ENCODE measurements around the gene TNNT3.

TNNT3 gene

GRCh38 chr11:1889941-1890855, 29.3 kb upstream of the TNNT3 start:
- Histone ChIP-seq H3K27me3 (ENCODE audit: insufficient read depth, insufficient read length) (peaks cover 13% of the 10 kb centered on the region), H3K36me3 (ENCODE audit: insufficient read depth, insufficient read length, low read length) (no peaks in the 10 kb centered on the region), H3K9me3 (ENCODE audit: insufficient read depth, low read length) (no peaks in the 10 kb centered on the region), H3K4me3 (ENCODE audit: insufficient read length, low read depth) (no peak overlapping the region), H3K4me1 (ENCODE audit: insufficient read depth, insufficient read length) (no peaks in the 10 kb centered on the region), H3K9ac (ENCODE audit: insufficient read length, low read depth) (no peak overlapping the region)
- no peak for DNase-seq (ENCODE audit: low read depth, low spot score)
- TF ChIP-seq ZNF274 (IDR thresholded peaks at IDR 0.05; ENCODE audit: low read depth, low read length), result no peak
- TF ChIP-seq YY1 (IDR thresholded peaks at IDR 0.05; ENCODE audit: insufficient read depth, insufficient read length), result no peak
- TF ChIP-seq SUZ12 (IDR thresholded peaks at IDR 0.05; ENCODE audit: extremely low read depth, insufficient read depth, insufficient read length), result no peak

GRCh38 chr11:1890856-1891830, 28.4 kb upstream of the TNNT3 start:
- TF ChIP-seq ZNF274 (IDR thresholded peaks at IDR 0.05; ENCODE audit: low read depth, low read length) (no peak), YY1 (IDR thresholded peaks at IDR 0.05; ENCODE audit: insufficient read depth, insufficient read length) (no peak), SUZ12 (IDR thresholded peaks at IDR 0.05; ENCODE audit: extremely low read depth, insufficient read depth, insufficient read length) (no peak)

GRCh38 chr11:1891831-1892115, 27.7 kb upstream of the TNNT3 start, which contains the start of gene PRR33:
PRR33 (minus strand) TSS chr11:1891895; CDS start chr11:1890584, 1,311 bp downstream.
- Histone ChIP-seq H3K27me3 (ENCODE audit: insufficient read depth, insufficient read length) (peaks cover 13% of the 10 kb centered on the region), H3K9ac (ENCODE audit: insufficient read length, low read depth) (no peak within 1 kb of the TSS), H3K4me1 (ENCODE audit: insufficient read depth, insufficient read length) (no peaks in the 10 kb centered on the region)

More at GRCh38 chr11:1890856-1891830, 28.4 kb upstream of the TNNT3 start:
- H3K27me3 ChIP-seq (ENCODE audit: insufficient read depth, insufficient read length), result peaks cover 13% of the 10 kb centered on the region
- no peaks in the 10 kb centered on the region for H3K36me3 ChIP-seq (ENCODE audit: insufficient read depth, insufficient read length, low read length)
- no peak for DNase-seq (ENCODE audit: low read depth, low spot score)
- H3K9ac ChIP-seq (ENCODE audit: insufficient read length, low read depth), result no peak overlapping the region
- H3K4me3 ChIP-seq (ENCODE audit: insufficient read length, low read depth), result no peak overlapping the region
- H3K4me1 ChIP-seq (ENCODE audit: insufficient read depth, insufficient read length), result no peaks in the 10 kb centered on the region
- no peaks in the 10 kb centered on the region for H3K9me3 ChIP-seq (ENCODE audit: insufficient read depth, low read length)

GRCh38 chr11:1892116-1892515, 27.4 kb upstream of the TNNT3 start:
- TF ChIP-seq SUZ12 (IDR thresholded peaks at IDR 0.05; ENCODE audit: extremely low read depth, insufficient read depth, insufficient read length) (no peak), ZNF274 (IDR thresholded peaks at IDR 0.05; ENCODE audit: low read depth, low read length) (no peak), YY1 (IDR thresholded peaks at IDR 0.05; ENCODE audit: insufficient read depth, insufficient read length) (no peak)

More at GRCh38 chr11:1891831-1892115, 27.7 kb upstream of the TNNT3 start, which contains the start of gene PRR33:
- Histone ChIP-seq H3K9me3 (ENCODE audit: insufficient read depth, low read length) (no peaks in the 10 kb centered on the region), H3K4me3 (ENCODE audit: insufficient read length, low read depth) (no peak within 1 kb of the TSS), H3K36me3 (ENCODE audit: insufficient read depth, insufficient read length, low read length) (no peaks in the 10 kb centered on the region)
- TF ChIP-seq ZNF274 (IDR thresholded peaks at IDR 0.05; ENCODE audit: low read depth, low read length), result no peak
- no peak for TF ChIP-seq YY1 (IDR thresholded peaks at IDR 0.05; ENCODE audit: insufficient read depth, insufficient read length)
- TF ChIP-seq SUZ12 (IDR thresholded peaks at IDR 0.05; ENCODE audit: extremely low read depth, insufficient read depth, insufficient read length), result no peak
- DNase-seq (ENCODE audit: low read depth, low spot score), result no peak

GRCh38 chr11:1892558-1892957, 26.9 kb upstream of the TNNT3 start:
- no peak for DNase-seq (ENCODE audit: low read depth, low spot score)
- Histone ChIP-seq H3K9ac (ENCODE audit: insufficient read length, low read depth) (no peak overlapping the region), H3K9me3 (ENCODE audit: insufficient read depth, low read length) (no peaks in the 10 kb centered on the region), H3K4me1 (ENCODE audit: insufficient read depth, insufficient read length) (no peaks in the 10 kb centered on the region), H3K4me3 (ENCODE audit: insufficient read length, low read depth) (no peak overlapping the region), H3K27me3 (ENCODE audit: insufficient read depth, insufficient read length) (peaks cover 13% of the 10 kb centered on the region), H3K36me3 (ENCODE audit: insufficient read depth, insufficient read length, low read length) (no peaks in the 10 kb centered on the region)
- TF ChIP-seq ZNF274 (IDR thresholded peaks at IDR 0.05; ENCODE audit: low read depth, low read length) (no peak), SUZ12 (IDR thresholded peaks at IDR 0.05; ENCODE audit: extremely low read depth, insufficient read depth, insufficient read length) (no peak), YY1 (IDR thresholded peaks at IDR 0.05; ENCODE audit: insufficient read depth, insufficient read length) (no peak)

More at GRCh38 chr11:1892116-1892515, 27.4 kb upstream of the TNNT3 start:
- H3K36me3 ChIP-seq (ENCODE audit: insufficient read depth, insufficient read length, low read length), result no peaks in the 10 kb centered on the region
- no peaks in the 10 kb centered on the region for H3K9me3 ChIP-seq (ENCODE audit: insufficient read depth, low read length)
- H3K27me3 ChIP-seq (ENCODE audit: insufficient read depth, insufficient read length), result peaks cover 13% of the 10 kb centered on the region
- no peak for DNase-seq (ENCODE audit: low read depth, low spot score)
- H3K4me1 ChIP-seq (ENCODE audit: insufficient read depth, insufficient read length), result no peaks in the 10 kb centered on the region
- no peak overlapping the region for H3K9ac ChIP-seq (ENCODE audit: insufficient read length, low read depth)
- no peak overlapping the region for H3K4me3 ChIP-seq (ENCODE audit: insufficient read length, low read depth)

- Histone ChIP-seq H3K4me1 (ENCODE audit: insufficient read depth, insufficient read length) (no peaks in the 10 kb centered on the region), H3K36me3 (ENCODE audit: insufficient read depth, insufficient read length, low read length) (no peaks in the 10 kb centered on the region), H3K9ac (ENCODE audit: insufficient read length, low read depth) (no peak overlapping the region), H3K9me3 (ENCODE audit: insufficient read depth, low read length) (no peaks in the 10 kb centered on the region), H3K4me3 (ENCODE audit: insufficient read length, low read depth) (no peak overlapping the region), H3K27me3 (ENCODE audit: insufficient read depth, insufficient read length) (peaks cover 8% of the 10 kb centered on the region)
- TF ChIP-seq ZNF274 (IDR thresholded peaks at IDR 0.05; ENCODE audit: low read depth, low read length) (no peak), YY1 (IDR thresholded peaks at IDR 0.05; ENCODE audit: insufficient read depth, insufficient read length) (no peak), SUZ12 (IDR thresholded peaks at IDR 0.05; ENCODE audit: extremely low read depth, insufficient read depth, insufficient read length) (no peak)
- no peak for DNase-seq (ENCODE audit: low read depth, low spot score)
Measured at GRCh38 chr11:1893581-1894359, 25.7 kb upstream of the TNNT3 start.
